ENCODE data around the gene EEF1A2.

The EEF1A2 gene

GRCh38 chr20:63455568-63455859 lies 43.4 kb downstream of the EEF1A2 start:
- DNase-seq (ENCODE audit: low read depth in 2 of 3, low spot score in 1 of 3), result no peak

GRCh38 chr20:63454731-63455567 lies 43.9 kb downstream of the EEF1A2 start:
- DNase-seq (ENCODE audit: low read depth in 2 of 3, low spot score in 1 of 3), result no peak

DNA sequence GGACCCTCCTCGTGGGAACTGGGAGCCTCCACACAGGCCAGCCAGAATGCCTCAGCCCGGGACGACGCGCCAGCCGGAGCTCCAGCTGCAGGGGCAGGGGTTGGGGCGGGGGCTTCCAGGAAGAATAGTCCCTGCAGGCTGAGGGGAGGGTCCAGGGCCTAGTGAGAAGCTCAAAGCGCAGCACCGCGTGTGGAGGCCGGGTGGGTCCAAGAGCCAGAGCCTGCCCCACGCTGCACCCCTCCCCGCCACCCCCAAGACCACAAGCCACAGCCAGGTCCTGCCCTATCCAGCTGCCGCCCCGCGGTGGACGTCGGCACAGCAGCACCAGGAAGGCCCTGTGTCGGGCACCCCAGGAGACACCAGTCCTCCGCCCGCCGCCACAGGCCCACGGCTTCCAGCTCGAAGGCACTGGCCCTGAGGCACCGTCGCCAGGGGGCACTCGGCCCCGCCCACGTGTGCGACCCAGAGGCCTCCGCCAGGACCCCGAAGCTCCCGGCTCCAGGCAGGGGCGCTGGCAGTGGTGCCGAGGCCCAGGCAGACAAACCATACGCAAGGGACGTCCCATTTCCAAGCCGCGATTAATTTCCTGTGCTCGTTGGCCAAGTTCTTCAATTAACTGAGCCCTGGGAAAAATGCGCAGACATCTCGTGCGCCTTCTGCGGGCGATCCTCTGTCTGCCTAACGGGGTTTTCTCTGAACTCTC lies 45.9 kb downstream of the EEF1A2 start:
- no peak for DNase-seq (ENCODE audit: low read depth in 2 of 3, low spot score in 1 of 3)

DNA sequence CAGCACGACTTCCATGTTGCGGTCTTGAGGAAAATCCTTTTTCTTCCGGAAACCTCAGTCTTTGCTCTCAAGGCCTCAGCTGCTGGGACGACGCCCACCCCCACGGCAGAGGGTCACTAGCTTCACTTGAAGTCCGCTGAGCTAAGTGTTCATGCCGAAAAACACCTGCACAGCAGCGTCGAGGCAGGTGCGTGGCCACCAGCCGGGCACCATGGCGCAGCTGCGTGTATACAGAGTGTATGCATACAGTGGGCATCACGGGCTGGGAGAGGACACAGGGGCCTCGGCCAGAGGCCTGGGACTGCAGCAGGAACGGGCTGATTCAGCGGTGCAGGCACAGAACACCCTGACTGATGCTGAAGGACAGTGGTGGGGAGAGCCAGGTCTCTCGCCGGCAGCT lies 46.5 kb downstream of the EEF1A2 start:
- DNase-seq (ENCODE audit: low read depth in 2 of 3, low spot score in 1 of 3), result no peak

GRCh38 chr20:63451821-63452220 lies 47.1 kb downstream of the EEF1A2 start:
- no peak for DNase-seq (ENCODE audit: low read depth in 2 of 3, low spot score in 1 of 3)

DNA sequence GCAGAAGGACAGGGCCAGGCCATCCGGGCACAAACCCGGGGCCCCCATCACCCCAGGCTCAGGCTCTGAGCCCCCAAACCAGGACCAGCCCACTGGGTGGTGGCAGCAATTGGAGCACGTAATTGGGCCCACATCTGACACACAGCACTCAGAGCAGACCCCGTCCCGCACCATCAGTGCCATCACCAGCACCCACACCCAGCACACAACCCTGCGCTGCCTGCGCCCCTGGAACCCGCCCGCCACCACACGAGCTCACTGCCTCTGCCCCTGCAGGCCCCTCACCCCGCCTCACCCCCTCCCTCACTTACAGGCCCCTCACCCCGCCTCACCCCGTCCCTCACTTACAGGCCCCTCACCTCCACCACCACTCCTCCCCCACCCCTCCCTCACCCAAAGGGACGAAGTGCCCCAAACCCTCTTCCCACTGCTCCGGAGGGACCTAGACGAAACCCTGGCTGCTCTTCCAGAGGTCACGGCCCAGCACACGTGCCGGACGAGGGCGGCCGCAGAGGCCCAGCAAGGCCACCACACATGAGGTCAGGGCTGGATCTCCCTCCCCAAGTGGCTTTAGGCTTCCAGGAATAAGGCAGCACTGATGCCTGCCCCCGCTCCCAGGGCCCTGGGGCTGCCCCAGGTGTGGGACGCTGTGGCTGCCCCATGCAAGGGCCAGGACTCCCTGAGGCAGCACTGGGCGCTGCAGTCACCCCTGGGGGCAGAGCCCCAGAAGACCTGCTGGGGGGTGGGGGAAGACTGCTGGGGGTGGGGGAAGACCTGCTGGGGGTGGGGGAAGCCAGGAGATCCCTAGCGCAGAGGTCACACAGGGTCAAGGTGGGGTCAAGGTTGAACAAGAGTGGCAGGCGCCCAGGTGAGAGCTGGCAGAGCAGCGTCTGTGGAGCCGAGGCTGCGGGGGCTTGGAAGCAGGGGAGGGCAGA lies 48.8 kb downstream of the EEF1A2 start:
- DNase-seq (ENCODE audit: low read depth in 2 of 3, low spot score in 1 of 3), result no peak

DNA sequence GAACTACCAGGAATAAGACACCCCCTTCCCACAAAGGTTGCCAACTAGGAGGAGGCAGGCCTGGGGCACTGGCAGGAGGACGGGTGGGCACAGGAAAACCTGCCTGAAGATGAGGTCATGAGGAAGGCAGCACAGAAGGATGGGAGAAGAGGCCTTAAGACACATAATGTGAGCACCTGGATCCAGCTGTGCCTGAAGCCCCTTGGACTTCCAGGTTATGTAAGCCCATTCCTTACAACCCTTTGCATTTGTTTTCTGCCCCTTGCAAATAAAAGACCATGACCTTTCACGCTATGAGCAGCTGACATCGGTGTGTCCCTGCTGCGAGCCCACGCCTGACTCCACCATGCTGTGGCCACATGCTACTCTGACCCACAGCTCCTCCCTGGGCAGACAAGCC lies 49.9 kb downstream of the EEF1A2 start:
- DNase-seq (ENCODE audit: low read depth in 2 of 3, low spot score in 1 of 3), result no peak

GRCh38 chr20:63448031-63448430 lies 50.9 kb downstream of the EEF1A2 start:
- no peak for DNase-seq (ENCODE audit: low read depth in 2 of 3, low spot score in 1 of 3)

DNA sequence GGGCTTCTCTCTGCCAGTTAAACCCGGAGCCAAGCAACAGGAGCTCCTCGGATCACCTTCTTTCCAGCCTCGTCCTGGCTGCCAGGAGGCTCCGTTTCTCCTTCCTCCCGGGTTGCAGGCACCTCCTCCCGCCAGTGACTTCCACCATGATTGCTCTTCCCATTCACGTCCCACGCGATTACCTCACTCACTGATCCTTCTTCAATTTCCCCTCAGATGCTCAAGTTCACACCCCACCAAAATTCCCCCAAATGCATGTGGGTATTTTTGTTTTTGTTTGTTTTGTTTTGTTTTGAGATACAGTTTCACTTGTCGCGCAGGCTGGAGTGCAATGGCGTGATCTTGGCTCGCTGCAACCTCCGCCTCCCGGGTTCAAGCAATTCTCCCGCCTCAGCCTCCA lies 51.6 kb downstream of the EEF1A2 start:
- no peak for DNase-seq (ENCODE audit: low read depth in 2 of 3, low spot score in 1 of 3)

DNA sequence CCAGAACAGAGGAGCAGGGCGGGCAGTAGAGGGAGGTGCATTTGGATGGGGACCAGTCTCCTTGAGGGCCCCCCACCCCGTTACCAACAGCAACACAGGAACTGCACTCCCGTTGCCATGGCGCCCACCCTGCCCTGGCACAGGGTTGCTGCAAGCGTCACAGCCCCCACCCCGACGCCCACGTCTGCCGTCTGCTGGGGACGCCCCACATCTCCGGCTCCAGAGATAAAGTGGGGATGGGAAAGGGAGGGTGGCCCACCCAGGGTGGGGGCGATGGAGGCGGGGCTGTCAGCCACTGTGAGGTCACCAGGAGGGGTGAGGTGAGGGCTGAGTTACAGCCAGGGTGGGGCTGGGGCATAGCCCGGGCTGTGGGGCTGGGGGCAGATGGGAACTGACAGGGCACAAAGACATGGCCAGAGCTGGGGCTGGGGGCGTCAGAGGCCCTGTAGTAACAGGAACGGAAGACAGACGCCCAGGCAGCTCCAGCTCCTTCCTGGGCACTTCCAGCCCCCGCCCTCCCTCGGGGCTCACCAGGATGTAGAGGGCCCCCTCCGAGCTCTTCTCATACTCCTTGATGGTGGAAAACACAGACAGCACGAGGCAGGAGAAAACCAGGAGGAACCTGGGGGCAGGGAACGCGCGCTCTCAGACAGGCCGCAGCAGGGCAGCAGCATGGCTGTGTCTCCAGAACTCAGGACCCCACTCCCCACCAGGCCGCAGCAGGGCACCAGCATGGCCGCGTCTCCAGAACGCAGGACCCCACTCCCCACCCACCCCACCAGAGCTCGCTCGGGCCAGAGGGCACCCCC lies 52.5 kb downstream of the EEF1A2 start:
- DNase-seq (ENCODE audit: low read depth in 2 of 3, low spot score in 1 of 3), result no peak

- DNase-seq (ENCODE audit: low read depth in 2 of 3, low spot score in 1 of 3), result no peak
Measured at GRCh38 chr20:63445075-63445734, 53.7 kb downstream of the EEF1A2 start.

DNA sequence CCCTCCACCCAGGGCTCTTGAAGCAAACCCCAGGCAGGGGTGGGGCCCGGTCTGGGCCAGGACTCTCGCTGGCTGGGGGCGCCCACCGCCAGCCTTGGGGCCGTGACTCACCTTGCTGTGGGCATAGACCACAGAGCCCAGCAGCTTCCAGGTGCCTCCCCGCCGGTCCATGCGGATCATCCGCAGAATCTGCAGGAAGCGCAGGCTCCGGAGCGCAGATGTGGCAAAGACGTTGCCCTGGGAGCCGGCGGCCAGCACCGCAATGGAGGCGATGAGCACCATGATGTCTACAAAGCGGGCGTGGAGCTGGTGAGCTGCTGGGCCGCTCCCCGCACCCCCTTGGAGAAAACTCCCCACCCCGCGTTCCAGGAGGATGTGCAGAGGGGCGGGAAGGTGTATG lies 54.3 kb downstream of the EEF1A2 start:
- DNase-seq (ENCODE audit: low read depth in 2 of 3, low spot score in 1 of 3), result no peak

DNA sequence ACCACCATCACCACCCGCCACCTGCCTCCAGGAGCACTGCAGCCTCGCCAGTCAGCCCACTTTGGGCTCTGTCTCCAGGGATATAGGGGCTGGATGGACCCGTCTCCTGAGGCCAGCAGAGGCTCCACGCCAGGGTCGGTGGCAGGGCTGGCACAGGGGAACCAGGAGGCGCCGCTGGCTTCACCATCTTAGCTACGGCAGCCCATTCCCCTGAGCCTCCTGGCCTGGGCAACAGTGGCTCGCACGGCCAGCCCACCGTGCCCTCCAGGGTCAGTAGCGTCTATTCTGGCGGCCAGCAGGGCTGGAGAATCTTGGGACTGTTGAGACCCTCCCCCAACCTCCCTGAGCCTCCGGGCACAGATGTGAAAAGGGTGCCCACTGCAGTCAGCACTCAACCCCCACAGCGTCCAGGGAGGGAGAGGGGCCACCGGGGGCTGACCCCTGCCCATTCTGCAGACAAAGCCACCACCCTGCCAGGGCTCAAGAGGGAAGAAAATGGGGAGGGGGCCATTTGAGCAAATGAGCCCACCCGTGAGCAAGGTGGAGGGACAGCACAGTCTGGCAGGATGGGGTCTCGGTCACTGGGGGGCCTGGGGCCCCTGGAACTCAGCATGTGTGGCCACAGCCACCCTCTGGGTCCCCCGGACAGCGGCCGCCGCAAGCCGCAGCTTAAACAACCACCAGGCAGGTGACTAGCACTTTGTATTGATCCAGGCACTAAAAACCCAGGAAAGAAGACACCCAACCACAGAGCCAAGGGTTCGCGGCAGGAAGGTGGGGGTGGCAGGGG lies 55.1 kb downstream of the EEF1A2 start:
- no peak for DNase-seq (ENCODE audit: low read depth in 2 of 3, low spot score in 1 of 3)

DNA sequence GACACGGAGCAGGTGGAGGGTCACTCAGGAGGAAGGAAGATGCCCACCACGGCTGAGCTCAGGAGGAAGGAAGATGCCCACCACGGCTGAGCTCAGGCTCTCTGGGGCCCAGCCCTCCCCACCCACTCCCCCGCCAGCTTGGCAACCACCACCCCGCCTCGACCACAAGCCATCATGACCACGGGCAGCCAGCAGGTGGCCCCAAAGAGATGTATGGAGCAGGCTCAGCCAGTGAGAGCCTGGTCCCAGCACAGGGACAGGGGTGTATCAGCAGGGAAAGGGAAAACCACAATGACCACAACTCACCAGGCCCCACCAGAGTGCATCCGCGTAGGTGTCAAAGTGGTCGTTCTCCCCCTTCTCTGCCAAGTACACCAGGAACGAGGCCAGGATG lies 56.8 kb downstream of the EEF1A2 start:
- DNase-seq (ENCODE audit: low read depth in 2 of 3, low spot score in 1 of 3), result peak; percentile 33 to 53 (median 49)

DNA sequence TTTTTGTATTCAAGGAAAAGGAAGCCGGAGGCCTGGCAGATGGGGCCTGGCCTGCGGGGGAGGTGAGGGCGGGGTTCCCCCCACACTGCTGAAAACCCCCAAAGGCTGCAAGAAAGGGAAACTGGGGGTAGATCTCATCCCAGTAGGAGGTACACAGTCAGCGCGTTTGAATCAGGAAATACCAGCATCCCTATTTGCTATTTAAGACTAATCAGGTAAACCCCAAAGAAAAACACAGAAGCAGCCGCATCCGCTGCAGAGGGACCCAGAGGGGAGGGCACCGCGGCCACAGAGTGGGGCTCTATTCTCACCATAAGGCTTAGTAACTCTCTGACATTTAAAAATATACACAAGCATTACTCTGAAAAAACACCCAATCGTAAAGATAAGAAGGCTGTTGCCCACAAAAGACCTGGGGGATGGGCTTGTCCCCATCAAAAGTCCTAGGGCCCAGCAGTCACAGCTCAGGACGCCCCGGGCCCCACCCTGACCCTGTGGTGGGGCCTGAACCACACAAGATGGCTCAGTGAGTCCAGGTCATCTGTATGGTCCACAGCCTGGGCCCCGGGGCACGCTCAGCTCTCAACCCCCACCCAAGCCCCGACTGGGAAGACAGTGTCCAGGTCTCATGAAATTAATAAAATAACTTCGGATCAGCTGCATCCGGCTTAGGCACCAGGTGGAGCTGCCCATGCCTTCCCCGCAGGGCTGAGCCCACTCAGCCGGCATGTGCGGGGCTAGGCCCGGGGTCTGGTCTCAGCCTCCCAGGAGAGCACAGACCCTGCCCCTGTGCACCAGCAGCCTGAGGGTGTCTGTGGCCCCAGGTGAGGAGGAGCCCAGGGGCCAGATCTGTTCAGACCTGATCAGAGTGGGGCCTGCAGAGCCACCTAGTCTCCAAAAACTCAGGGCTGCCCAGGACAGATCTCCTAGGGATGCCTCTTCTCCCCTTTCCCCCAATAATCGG lies 57.5 kb downstream of the EEF1A2 start:
- peak in 1 of 3 donors; percentile 3 for DNase-seq (ENCODE audit: low read depth in 2 of 3, low spot score in 1 of 3)

GRCh38 chr20:63440366-63440955 lies 58.4 kb downstream of the EEF1A2 start:
- no peak for DNase-seq (ENCODE audit: low read depth in 2 of 3, low spot score in 1 of 3)

GRCh38 chr20:63439866-63440265 lies 59.0 kb downstream of the EEF1A2 start:
- DNase-seq (ENCODE audit: low read depth in 2 of 3, low spot score in 1 of 3), result no peak

- DNase-seq (ENCODE audit: low read depth in 2 of 3, low spot score in 1 of 3), result no peak
Measured at GRCh38 chr20:63438121-63438520, 60.8 kb downstream of the EEF1A2 start.
